Suprapubic skin (tissue), 4 donors: ENCODE measurements around the gene POLR2J. TPM values are rescaled to one million over a fixed set of nuclear protein-coding genes. Genes with fewer than 3 reads are reported as not detected.

Experiments
- DNase-seq, 2 donors: peaks; one replicate each; pipeline ENCODE4 v3.0.0-alpha.2; 2019; ENCODE audit warnings: low spot score in 2 of 2
- H3K27ac ChIP-seq: fragments of 200-600 bp; sonication (generic); one replicate; pipeline ENCODE4 v1.5.1; 2019
- H3K27me3 ChIP-seq: fragments of 200-600 bp; sonication (generic); one replicate; pipeline ENCODE4 v1.5.1; 2019
- H3K36me3 ChIP-seq: fragments of 200-600 bp; sonication (generic); one replicate; pipeline ENCODE4 v1.5.1; 2019
- H3K4me1 ChIP-seq: fragments of 200-600 bp; sonication (generic); one replicate; pipeline ENCODE4 v1.5.1; 2019
- H3K4me3 ChIP-seq: fragments of 200-600 bp; sonication (generic); one replicate; pipeline ENCODE4 v1.5.1; 2019; ENCODE audit warnings: mild to moderate bottlenecking
- H3K9me3 ChIP-seq: fragments of 200-600 bp; sonication (generic); one replicate; pipeline ENCODE4 v1.5.1; 2019
- CTCF ChIP-seq, 2 donors: fragments of 200-600 bp in 1 of 2; fragments of 450-650 bp in 1 of 2; sonication (generic) in 1 of 2; IDR thresholded peaks; one replicate each; pipeline ENCODE4 v1.5.1; 2016 to 2019; ENCODE audit warnings: antibody characterized with exemption in 2 of 2, mild to moderate bottlenecking in 1 of 2, moderate library complexity in 1 of 2
- EP300 ChIP-seq: sonication (generic); formaldehyde crosslinking; IDR thresholded peaks from one replicate; pipeline ENCODE4 v1.6.1; 2017; ENCODE audit warnings: antibody characterized with exemption
- POLR2A ChIP-seq, 2 donors: fragments of 450-650 bp; IDR thresholded peaks; one replicate each; pipeline ENCODE4 v1.6.1; 2017; ENCODE audit warnings: antibody characterized with exemption in 2 of 2, mild to moderate bottlenecking in 2 of 2, moderate library complexity in 2 of 2
- POLR2AphosphoS5 ChIP-seq, 3 donors: sonication (generic); formaldehyde crosslinking; IDR thresholded peaks; one replicate each; pipeline ENCODE4 v1.6.1; 2017; ENCODE audit warnings: antibody characterized with exemption in 3 of 3
- WGBS: methylation state at CpG from one replicate; pipeline ENCODE4 v1.1.5; 2018; 5-methylcytosine and 5-hydroxymethylcytosine counted together
- total RNA-seq, 4 donors: library from RNA; depleted of rRNA; stranded (reverse); fragments of >200 nt; gene quantifications; one replicate each; pipeline ENCODE4 v1.1.0, GENCODE V29; 2016

Gene POLR2J
- total RNA-seq, 4 donors from 2014 or later = 9.5 to 29.0 (median 19.3) TPM

- Histone ChIP-seq H3K9me3 (no peaks in the 10 kb centered on the region), H3K4me1 (peaks cover 4% of the 10 kb centered on the region), H3K27ac (no peak overlapping the region), H3K4me3 (no peak overlapping the region), H3K36me3 (peaks cover 17% of the 10 kb centered on the region), H3K27me3 (no peaks in the 10 kb centered on the region)
- TF ChIP-seq POLR2A (IDR thresholded peaks at IDR 0.05) (no peak), EP300 (no peak), CTCF (IDR thresholded peaks at IDR 0.05) (no peak), POLR2AphosphoS5 (IDR thresholded peaks at IDR 0.05) (no peak)
- no peak for DNase-seq
- 99% methylated on average over 15 of the region's 15 CpGs for WGBS
These were observed 29.6 kb downstream of the POLR2J start for GRCh38 chr7:102449136-102449535.

GRCh38 chr7:102447311-102447710 lies 31.4 kb downstream of the POLR2J start:
- H3K27ac ChIP-seq = no peak overlapping the region
- TF ChIP-seq POLR2AphosphoS5 (IDR thresholded peaks at IDR 0.05) = no peak
- no peak for TF ChIP-seq CTCF (IDR thresholded peaks at IDR 0.05)
- no peak for TF ChIP-seq EP300
- H3K4me3 ChIP-seq = no peak overlapping the region
- peaks cover 4% of the 10 kb centered on the region for H3K4me1 ChIP-seq
- no peak for DNase-seq
- 81% methylated on average over 12 of the region's 14 CpGs for WGBS
- H3K27me3 ChIP-seq = no peaks in the 10 kb centered on the region
- H3K9me3 ChIP-seq = no peaks in the 10 kb centered on the region
- peaks cover 17% of the 10 kb centered on the region for H3K36me3 ChIP-seq

GRCh38 chr7:102446387-102447156 lies 32.1 kb downstream of the POLR2J start:
- Histone ChIP-seq H3K27ac (no peak overlapping the region), H3K36me3 (peaks cover 17% of the 10 kb centered on the region), H3K27me3 (no peaks in the 10 kb centered on the region), H3K4me3 (no peak overlapping the region), H3K9me3 (no peaks in the 10 kb centered on the region), H3K4me1 (peaks cover 1% of the 10 kb centered on the region)
- 97% methylated on average over 37 of the region's 41 CpGs for WGBS
- TF ChIP-seq POLR2A (IDR thresholded peaks at IDR 0.05) = no peak
- TF ChIP-seq CTCF (IDR thresholded peaks at IDR 0.05) = no peak
- TF ChIP-seq EP300 = no peak
- no peak for TF ChIP-seq POLR2AphosphoS5 (IDR thresholded peaks at IDR 0.05)
- no peak for DNase-seq

GRCh38 chr7:102445674-102446071 lies 33.0 kb downstream of the POLR2J start:
- Histone ChIP-seq H3K36me3 (peaks cover 17% of the 10 kb centered on the region), H3K27ac (no peak overlapping the region), H3K4me1 (no peaks in the 10 kb centered on the region), H3K4me3 (no peak overlapping the region), H3K9me3 (no peaks in the 10 kb centered on the region), H3K27me3 (no peaks in the 10 kb centered on the region)
- 44% methylated on average over 2 of the region's 2 CpGs for WGBS
- no peak for DNase-seq
- TF ChIP-seq CTCF (IDR thresholded peaks at IDR 0.05) = no peak
- no peak for TF ChIP-seq POLR2AphosphoS5 (IDR thresholded peaks at IDR 0.05)
- no peak for TF ChIP-seq POLR2A (IDR thresholded peaks at IDR 0.05)
- no peak for TF ChIP-seq EP300

- Histone ChIP-seq H3K27me3 (no peaks in the 10 kb centered on the region), H3K4me1 (peaks cover 2% of the 10 kb centered on the region), H3K9me3 (no peaks in the 10 kb centered on the region), H3K27ac (no peak overlapping the region), H3K4me3 (no peak overlapping the region), H3K36me3 (peaks cover 21% of the 10 kb centered on the region)
- WGBS = 92% methylated on average over 17 of the region's 17 CpGs
- no peak for DNase-seq
- TF ChIP-seq POLR2AphosphoS5 (IDR thresholded peaks at IDR 0.05) = no peak
- TF ChIP-seq CTCF (IDR thresholded peaks at IDR 0.05) = no peak
- TF ChIP-seq EP300 = no peak
- TF ChIP-seq POLR2A (IDR thresholded peaks at IDR 0.05) = no peak
These were observed 33.6 kb downstream of the POLR2J start for GRCh38 chr7:102444961-102445673.
